Smooth muscle cell (in vitro differentiated cells): ENCODE results near the gene MFN1. TPM values are rescaled to one million over a fixed set of nuclear protein-coding genes. Genes with fewer than 3 reads are reported as not detected.

ENCODE experiments used
- DNase-seq: peaks from one replicate; lab custom pipeline; 2025; ENCODE audit not compliant: unreplicated experiment; lab: John Stamatoyannopoulos, UW
- H2AFZ ChIP-seq: fragments of 200-600 bp; sonication (generic); 2 replicates; pipeline ENCODE4 v1.6.0; 2016; ENCODE audit warnings: antibody characterized with exemption, low read depth, mild to moderate bottlenecking
- H3F3A ChIP-seq: fragments of 200-600 bp; sonication (generic); 2 replicates; pipeline ENCODE4 v1.6.0; 2017; ENCODE audit warnings: antibody characterized with exemption, low read depth
- H3K27ac ChIP-seq: fragments of 200-600 bp; sonication (generic); 2 replicates; pipeline ENCODE4 v1.5.1; 2016; ENCODE audit warnings: low read depth, mild to moderate bottlenecking
- H3K27me3 ChIP-seq: fragments of 200-600 bp; sonication (generic); 2 replicates; pipeline ENCODE4 v1.6.1; 2016; ENCODE audit warnings: low read depth, mild to moderate bottlenecking
- H3K36me3 ChIP-seq: fragments of 200-600 bp; sonication (generic); 2 replicates; pipeline ENCODE4 v1.5.1; 2016; ENCODE audit warnings: low read depth
- H3K4me1 ChIP-seq: fragments of 200-600 bp; sonication (generic); 2 replicates; pipeline ENCODE4 v1.5.1; 2016; ENCODE audit warnings: low read depth
- H3K4me2 ChIP-seq: fragments of 200-600 bp; sonication (generic); 2 replicates; pipeline ENCODE4 v1.6.0; 2016; ENCODE audit warnings: mild to moderate bottlenecking
- H3K4me3 ChIP-seq: fragments of 200-600 bp; sonication (generic); 2 replicates; pipeline ENCODE4 v1.5.1; 2016; ENCODE audit warnings: mild to moderate bottlenecking
- H3K79me2 ChIP-seq: fragments of 200-600 bp; sonication (generic); 2 replicates; pipeline ENCODE4 v1.6.0; 2016; ENCODE audit warnings: low read depth, mild to moderate bottlenecking
- H3K9ac ChIP-seq: fragments of 200-600 bp; sonication (generic); 2 replicates; pipeline ENCODE4 v1.6.0; 2016; ENCODE audit warnings: low read depth
- H3K9me3 ChIP-seq: fragments of 200-600 bp; sonication (generic); replicated peaks from 2 replicates; pipeline ENCODE4 v1.5.1; 2016; ENCODE audit warnings: low read depth
- H4K20me1 ChIP-seq: fragments of 200-600 bp; sonication (generic); 2 replicates; pipeline ENCODE4 v1.6.0; 2016; ENCODE audit warnings: low read depth
- CTCF ChIP-seq: fragments of 200-600 bp; sonication (generic); IDR thresholded peaks from 2 replicates; pipeline ENCODE4 v1.5.1; 2017; ENCODE audit warnings: borderline replicate concordance, mild to moderate bottlenecking, antibody characterized with exemption; ENCODE audit not compliant: insufficient read depth, poor library complexity, severe bottlenecking
- WGBS: methylation state at CpG from one replicate; pipeline ENCODE4 v1.1.7; 2016; ENCODE audit warnings: low lambda C conversion rate; 5-methylcytosine and 5-hydroxymethylcytosine counted together
- polyA plus RNA-seq: library from polyadenylated mRNA; unstranded; fragments of >200 nt; fragmentation: Nextera tagmentation; extraction: Ambion mirVana; gene quantifications from 2 replicates; pipeline ENCODE4 v1.2.1, GENCODE V29; 2016
- total RNA-seq: library from RNA; depleted of rRNA; stranded (reverse); fragments of >200 nt; gene quantifications from 2 replicates; pipeline ENCODE4 v1.2.3, GENCODE V29; 2014

The MFN1 gene
- total and polyA plus RNA-seq, 2 experiments from 2014 or later, result 14.6 to 46.4 TPM

- no peak for TF ChIP-seq CTCF
- no peaks in the 10 kb centered on the region for H4K20me1 ChIP-seq
- 91% methylated on average over 2 of the region's 2 CpGs for WGBS
- H3K27me3 ChIP-seq, result no peaks in the 10 kb centered on the region
- no peak overlapping the region for H3K27ac ChIP-seq
- no peak overlapping the region for H2AFZ ChIP-seq
- no peak overlapping the region for H3K9ac ChIP-seq
- no peaks in the 10 kb centered on the region for H3K79me2 ChIP-seq
- no peaks in the 10 kb centered on the region for H3K36me3 ChIP-seq
- H3F3A ChIP-seq, result no peaks in the 10 kb centered on the region
- no peaks in the 10 kb centered on the region for H3K9me3 ChIP-seq
- H3K4me1 ChIP-seq, result no peaks in the 10 kb centered on the region
- no peak overlapping the region for H3K4me2 ChIP-seq
- H3K4me3 ChIP-seq, result no peak overlapping the region
- DNase-seq, result no peak
These were observed 62.8 kb downstream of the MFN1 start for GRCh38 chr3:179410331-179410730.

- H4K20me1 ChIP-seq, result no peaks in the 10 kb centered on the region
- H3F3A ChIP-seq, result no peaks in the 10 kb centered on the region
- no peak for DNase-seq
- no peak overlapping the region for H3K4me3 ChIP-seq
- no peak overlapping the region for H3K4me2 ChIP-seq
- H3K36me3 ChIP-seq, result no peaks in the 10 kb centered on the region
- TF ChIP-seq CTCF, result no peak
- no peak overlapping the region for H2AFZ ChIP-seq
- no peaks in the 10 kb centered on the region for H3K27me3 ChIP-seq
- no peak overlapping the region for H3K9ac ChIP-seq
- H3K27ac ChIP-seq, result no peak overlapping the region
- no peaks in the 10 kb centered on the region for H3K4me1 ChIP-seq
- H3K9me3 ChIP-seq, result no peaks in the 10 kb centered on the region
- no peaks in the 10 kb centered on the region for H3K79me2 ChIP-seq
These were observed 63.5 kb downstream of the MFN1 start for GRCh38 chr3:179410999-179411398.

- DNase-seq, result no peak
- no peak overlapping the region for H3K9ac ChIP-seq
- H2AFZ ChIP-seq, result no peak overlapping the region
- H3K79me2 ChIP-seq, result no peaks in the 10 kb centered on the region
- H3K27me3 ChIP-seq, result no peaks in the 10 kb centered on the region
- no peaks in the 10 kb centered on the region for H4K20me1 ChIP-seq
- H3K27ac ChIP-seq, result no peak overlapping the region
- no peaks in the 10 kb centered on the region for H3F3A ChIP-seq
- no peaks in the 10 kb centered on the region for H3K9me3 ChIP-seq
- H3K4me2 ChIP-seq, result no peak overlapping the region
- H3K4me1 ChIP-seq, result no peaks in the 10 kb centered on the region
- H3K36me3 ChIP-seq, result peaks cover 7% of the 10 kb centered on the region
- WGBS, result 92% methylated on average over 2 of the region's 2 CpGs
- no peak for TF ChIP-seq CTCF
- no peak overlapping the region for H3K4me3 ChIP-seq
These were observed 67.3 kb downstream of the MFN1 start for GRCh38 chr3:179414804-179415203.

- H3K4me1 ChIP-seq, result no peaks in the 10 kb centered on the region
- no peaks in the 10 kb centered on the region for H3K9me3 ChIP-seq
- H3K36me3 ChIP-seq, result peaks cover 7% of the 10 kb centered on the region
- H2AFZ ChIP-seq, result no peak overlapping the region
- no peaks in the 10 kb centered on the region for H3K27me3 ChIP-seq
- TF ChIP-seq CTCF, result no peak
- H3F3A ChIP-seq, result no peaks in the 10 kb centered on the region
- 98% methylated on average over 4 of the region's 4 CpGs for WGBS
- no peaks in the 10 kb centered on the region for H4K20me1 ChIP-seq
- DNase-seq, result no peak
- no peaks in the 10 kb centered on the region for H3K79me2 ChIP-seq
- no peak overlapping the region for H3K27ac ChIP-seq
- H3K4me3 ChIP-seq, result no peak overlapping the region
- H3K4me2 ChIP-seq, result no peak overlapping the region
- H3K9ac ChIP-seq, result no peak overlapping the region
These were observed 67.9 kb downstream of the MFN1 start for GRCh38 chr3:179415377-179415776.
